ENCODE results near the gene TRPV6.

TRPV6 gene

DNA sequence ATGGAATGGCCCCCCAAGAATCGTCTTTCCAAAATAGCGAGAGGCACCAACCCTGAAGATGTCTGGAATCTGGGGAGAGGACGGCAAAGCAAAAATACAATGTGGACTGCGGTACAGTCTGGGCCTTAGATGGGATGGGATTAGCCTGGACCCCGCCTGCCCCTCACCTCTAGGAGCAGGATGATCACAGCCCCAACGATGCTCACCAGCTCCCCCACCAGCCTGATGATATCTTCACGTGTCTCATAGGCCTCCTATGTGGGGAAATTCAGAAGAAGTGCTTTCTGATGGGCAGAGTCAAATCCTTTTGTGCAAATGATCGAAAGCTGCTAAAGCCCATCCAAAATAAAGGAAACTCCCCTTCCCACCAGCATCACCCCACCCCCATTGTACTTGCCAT, 29.8 kb upstream of the TRPV6 start:
- Mint-ChIP-seq H3K27ac (no peak overlapping the region), H3K4me1 (no peaks in the 10 kb centered on the region), H3K36me3 (ENCODE audit: low read depth) (no peaks in the 10 kb centered on the region), H3K27me3 (peaks cover 16% of the 10 kb centered on the region), H3K9me3 (no peaks in the 10 kb centered on the region), H3K4me3 (no peak overlapping the region)
- ATAC-seq: no peak
- DNase-seq: no peak

DNA sequence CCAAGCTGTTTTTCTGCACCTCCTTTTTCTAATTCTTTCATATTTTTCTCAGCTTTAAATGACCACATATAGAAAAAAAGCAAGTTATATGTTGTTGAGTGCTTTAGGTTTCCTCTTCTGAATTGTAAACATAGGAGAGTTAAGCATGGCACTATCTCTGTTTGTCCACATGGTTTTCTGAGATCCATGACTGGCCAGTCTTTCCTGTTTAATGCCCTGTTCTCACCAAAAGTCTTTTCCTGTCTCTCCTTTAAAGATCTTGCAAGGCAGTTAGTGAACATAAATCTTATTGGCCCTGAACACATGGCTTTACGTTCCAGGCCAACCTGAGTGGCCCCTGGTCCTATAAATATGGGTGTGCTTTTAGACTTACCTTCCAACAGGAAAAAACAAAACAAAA, 28.6 kb upstream of the TRPV6 start:
- Mint-ChIP-seq H3K36me3 (ENCODE audit: low read depth) (no peaks in the 10 kb centered on the region), H3K27ac (no peak overlapping the region), H3K9me3 (no peaks in the 10 kb centered on the region), H3K27me3 (peaks cover 15% of the 10 kb centered on the region), H3K4me3 (no peak overlapping the region), H3K4me1 (no peaks in the 10 kb centered on the region)
- DNase-seq (no peak), ATAC-seq (no peak)

DNA sequence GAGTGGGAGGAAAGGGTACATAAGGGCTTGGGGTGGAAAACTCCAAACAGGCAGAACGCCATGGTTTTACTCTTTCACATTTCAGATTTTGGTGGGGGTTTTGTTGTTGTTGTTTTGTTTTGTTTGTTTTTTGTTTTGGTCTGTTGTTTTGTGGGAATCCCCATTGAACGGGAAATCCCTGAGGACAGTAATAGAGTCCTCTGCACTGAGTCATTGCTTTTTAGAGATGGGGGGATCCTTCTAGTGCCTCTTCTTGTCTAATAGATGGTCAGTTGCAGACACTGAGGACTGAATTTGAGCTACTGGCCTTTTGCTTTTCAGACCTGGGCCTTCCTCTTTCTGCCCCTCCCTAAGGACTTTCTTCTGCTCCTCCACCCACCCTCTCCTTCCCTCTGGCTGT, 28.0 kb upstream of the TRPV6 start:
- Mint-ChIP-seq H3K9me3 (no peaks in the 10 kb centered on the region), H3K4me1 (no peaks in the 10 kb centered on the region), H3K36me3 (ENCODE audit: low read depth) (no peaks in the 10 kb centered on the region), H3K27ac (no peak overlapping the region), H3K4me3 (no peak overlapping the region), H3K27me3 (peaks cover 18% of the 10 kb centered on the region)
- no peak for ATAC-seq
- no peak for DNase-seq

DNA sequence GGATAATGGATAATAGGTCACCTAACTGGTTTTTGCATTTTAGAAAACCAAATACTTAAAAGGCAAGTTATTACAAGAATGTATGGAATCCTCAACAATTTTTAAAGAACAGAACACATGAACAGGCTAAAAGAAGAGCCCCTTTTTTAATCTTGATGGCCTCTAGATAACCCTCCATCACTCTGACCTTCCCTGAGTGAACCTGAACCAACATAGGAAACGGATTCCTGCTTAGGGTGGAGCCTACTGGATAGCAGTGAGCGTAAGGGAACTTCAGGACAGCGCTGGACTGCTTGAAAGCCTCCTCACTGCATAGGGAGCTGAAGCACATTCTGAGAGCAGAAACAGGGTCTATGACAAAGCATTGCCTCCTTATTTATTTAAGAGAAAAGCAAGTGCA, 27.5 kb upstream of the TRPV6 start:
- H3K4me3 Mint-ChIP-seq: no peak overlapping the region
- peaks cover 20% of the 10 kb centered on the region for H3K27me3 Mint-ChIP-seq
- no peaks in the 10 kb centered on the region for H3K9me3 Mint-ChIP-seq
- DNase-seq (no peak), ATAC-seq (no peak)
- no peaks in the 10 kb centered on the region for H3K36me3 Mint-ChIP-seq (ENCODE audit: low read depth)
- no peaks in the 10 kb centered on the region for H3K4me1 Mint-ChIP-seq
- H3K27ac Mint-ChIP-seq: no peak overlapping the region

DNA sequence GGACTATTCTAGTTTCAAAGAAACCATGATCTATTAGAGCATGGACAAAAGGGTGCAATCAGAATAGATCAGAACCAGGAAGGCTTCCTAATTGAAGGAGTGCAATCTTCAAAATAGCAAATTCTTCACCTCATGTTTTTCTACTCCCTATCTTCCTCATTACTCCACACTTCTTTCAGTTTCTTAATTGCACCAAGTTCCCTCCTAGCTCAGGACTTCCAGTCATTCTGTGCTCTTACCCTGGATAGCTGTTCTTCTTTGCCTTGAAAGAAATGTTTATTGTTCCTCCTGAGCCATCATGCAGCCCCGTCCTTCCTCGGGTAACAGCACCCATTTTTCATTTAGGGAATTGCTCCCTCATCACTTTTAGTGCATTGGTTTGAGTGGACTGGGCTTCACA, 24.9 kb upstream of the TRPV6 start:
- H3K9me3 Mint-ChIP-seq: no peaks in the 10 kb centered on the region

DNA sequence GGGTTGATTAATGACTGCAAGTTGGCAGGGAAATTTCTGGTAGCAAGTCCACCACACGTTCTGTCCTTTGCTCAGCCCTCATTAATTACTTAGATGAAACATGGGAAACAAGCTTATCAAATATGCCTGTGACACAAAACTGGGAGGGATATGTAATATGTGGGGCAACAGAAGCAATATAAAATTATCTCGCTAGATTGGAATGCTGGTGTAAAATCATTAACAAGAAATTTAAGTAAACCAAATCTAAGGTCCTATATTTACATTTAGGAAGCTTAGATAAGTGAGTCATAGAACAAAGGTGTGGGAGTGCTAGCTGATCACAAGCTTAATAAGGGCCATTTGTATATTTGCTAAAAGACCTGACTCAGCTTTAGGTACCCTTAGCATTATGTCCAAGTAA, 24.5 kb upstream of the TRPV6 start:
- DNase-seq: no peak

More for the DNA sequence above, 24.9 kb upstream of the TRPV6 start:
- DNase-seq (no peak), ATAC-seq (no peak)
- no peak overlapping the region for H3K4me3 Mint-ChIP-seq
- H3K27ac Mint-ChIP-seq: no peak overlapping the region
- H3K36me3 Mint-ChIP-seq (ENCODE audit: low read depth): no peaks in the 10 kb centered on the region
- H3K27me3 Mint-ChIP-seq: peaks cover 23% of the 10 kb centered on the region
- H3K4me1 Mint-ChIP-seq: no peaks in the 10 kb centered on the region

DNA sequence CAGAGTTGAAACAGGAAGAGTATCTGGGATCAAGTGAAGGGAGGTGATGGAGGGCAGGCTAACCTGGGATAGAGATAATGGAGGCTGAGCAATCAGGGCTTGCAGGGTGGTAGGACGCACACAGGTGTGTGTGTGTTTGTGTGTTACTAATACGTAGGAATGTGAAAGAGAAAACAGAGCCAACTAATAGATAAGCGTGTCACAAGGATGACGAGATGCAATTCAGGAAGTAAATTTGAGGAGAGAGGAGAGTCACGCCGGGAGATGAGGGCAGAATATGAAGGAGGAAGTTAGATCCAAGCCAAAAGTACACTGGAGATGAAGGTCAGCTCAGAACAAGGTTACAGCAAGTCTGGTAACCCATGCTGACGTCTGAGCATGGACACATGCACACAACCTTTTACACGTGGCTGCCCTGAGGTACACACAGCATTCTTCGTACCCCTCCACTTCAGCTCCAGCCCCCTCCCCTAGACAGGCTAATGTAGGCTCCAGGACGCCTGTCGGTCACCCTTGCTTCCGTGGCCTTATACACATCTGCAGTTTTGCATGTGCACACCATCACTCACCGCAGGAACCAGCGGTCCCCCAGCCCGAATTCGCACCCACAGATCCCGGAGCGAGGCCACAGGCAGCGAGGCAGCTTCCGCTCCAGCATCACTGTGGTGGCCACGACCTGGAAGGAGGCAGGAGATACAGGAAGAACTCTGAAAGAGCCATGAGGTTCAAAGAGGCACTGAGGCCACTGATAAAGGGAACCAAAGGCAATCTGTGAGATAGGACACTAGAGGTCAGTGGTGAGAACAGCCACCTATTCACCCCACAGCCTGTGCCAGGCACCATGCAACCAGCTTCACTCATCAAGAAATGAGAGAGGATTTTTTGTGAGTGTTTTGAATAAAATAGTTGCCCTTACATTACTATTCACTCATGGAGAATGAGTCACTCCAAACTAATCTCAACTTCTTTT, 23.7 kb upstream of the TRPV6 start:
- H3K27me3 Mint-ChIP-seq: peaks cover 23% of the 10 kb centered on the region
- ATAC-seq (peak; percentile 43), DNase-seq (no peak)

More for the DNA sequence above, 24.5 kb upstream of the TRPV6 start:
- peaks cover 23% of the 10 kb centered on the region for H3K27me3 Mint-ChIP-seq
- no peaks in the 10 kb centered on the region for H3K4me1 Mint-ChIP-seq
- no peak for ATAC-seq
- H3K4me3 Mint-ChIP-seq: no peak overlapping the region
- no peaks in the 10 kb centered on the region for H3K9me3 Mint-ChIP-seq
- H3K27ac Mint-ChIP-seq: no peak overlapping the region
- no peaks in the 10 kb centered on the region for H3K36me3 Mint-ChIP-seq (ENCODE audit: low read depth)

DNA sequence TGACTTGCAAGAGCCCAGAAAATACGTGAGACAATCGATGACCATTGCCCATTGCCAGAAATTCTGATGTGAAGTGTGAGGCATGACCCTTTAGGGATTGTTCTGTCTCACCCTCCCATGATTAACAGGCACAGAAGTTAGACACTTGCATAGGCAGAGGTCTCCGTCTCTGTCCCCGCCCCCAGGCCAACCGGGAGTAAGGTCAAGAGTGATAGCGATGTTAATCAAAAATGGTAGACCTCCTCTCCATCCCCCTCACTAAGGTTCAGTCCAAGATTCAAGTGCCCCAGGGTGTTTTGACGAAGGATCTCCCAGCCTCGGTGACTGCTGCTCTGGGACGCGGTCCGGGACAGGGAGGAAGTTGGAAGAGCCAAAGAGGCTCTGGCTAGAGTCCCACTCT, 22.7 kb upstream of the TRPV6 start:
- H3K36me3 Mint-ChIP-seq (ENCODE audit: low read depth): no peaks in the 10 kb centered on the region

More for the DNA sequence above, 23.7 kb upstream of the TRPV6 start:
- Mint-ChIP-seq H3K36me3 (ENCODE audit: low read depth) (no peaks in the 10 kb centered on the region), H3K4me3 (no peak overlapping the region), H3K4me1 (no peaks in the 10 kb centered on the region), H3K9me3 (no peaks in the 10 kb centered on the region), H3K27ac (no peak overlapping the region)

DNA sequence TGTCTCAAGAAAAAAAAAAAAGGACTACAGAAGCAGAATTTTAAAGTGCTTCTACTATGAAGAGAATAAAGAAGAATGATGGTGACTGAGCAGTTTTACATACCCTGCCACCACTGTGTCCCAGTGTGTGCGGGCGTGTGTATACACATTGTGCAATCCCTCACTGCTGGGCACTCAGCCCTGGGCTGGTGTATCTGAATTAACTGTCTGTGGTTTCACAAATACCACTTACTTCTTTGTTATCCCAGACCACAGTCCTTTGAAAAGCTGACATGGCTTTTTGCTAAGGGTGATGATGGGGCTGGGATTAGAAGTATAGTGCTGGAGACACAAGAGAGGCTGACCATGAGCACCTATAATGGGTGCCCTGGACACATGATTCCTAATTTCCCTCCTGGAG, 21.1 kb upstream of the TRPV6 start:
- Mint-ChIP-seq H3K27ac (no peak overlapping the region), H3K36me3 (ENCODE audit: low read depth) (no peaks in the 10 kb centered on the region), H3K4me3 (no peak overlapping the region), H3K4me1 (no peaks in the 10 kb centered on the region), H3K9me3 (peaks cover 4% of the 10 kb centered on the region), H3K27me3 (peaks cover 18% of the 10 kb centered on the region)
- DNase-seq: no peak
- no peak for ATAC-seq

More for the DNA sequence above, 22.7 kb upstream of the TRPV6 start:
- Mint-ChIP-seq H3K27ac (no peak overlapping the region), H3K4me3 (no peak overlapping the region), H3K4me1 (no peaks in the 10 kb centered on the region), H3K27me3 (peaks cover 21% of the 10 kb centered on the region), H3K9me3 (no peaks in the 10 kb centered on the region)
- DNase-seq (no peak), ATAC-seq (no peak)

DNA sequence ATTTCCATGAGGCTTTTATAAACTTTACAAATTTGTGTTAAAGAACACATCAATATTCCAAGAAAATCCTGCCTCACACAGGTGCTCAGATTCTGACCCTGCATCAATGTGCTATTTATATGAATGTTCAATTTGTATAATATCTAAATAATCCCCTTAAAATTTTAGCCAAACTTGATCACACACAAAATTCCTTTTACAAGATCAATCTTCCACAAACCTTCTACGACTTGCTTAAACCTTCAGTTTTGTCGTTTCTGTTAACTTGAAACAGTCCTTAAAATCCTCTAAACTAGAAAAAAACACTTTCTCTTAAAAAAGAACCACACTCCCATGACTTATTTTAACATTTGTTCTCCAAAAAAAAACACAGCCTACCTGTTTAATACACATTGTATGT, 20.2 kb upstream of the TRPV6 start:
- DNase-seq (no peak), ATAC-seq (no peak)
- Mint-ChIP-seq H3K4me3 (no peak overlapping the region), H3K27me3 (peaks cover 12% of the 10 kb centered on the region), H3K27ac (no peak overlapping the region), H3K9me3 (peaks cover 4% of the 10 kb centered on the region), H3K4me1 (no peaks in the 10 kb centered on the region), H3K36me3 (ENCODE audit: low read depth) (no peaks in the 10 kb centered on the region)

DNA sequence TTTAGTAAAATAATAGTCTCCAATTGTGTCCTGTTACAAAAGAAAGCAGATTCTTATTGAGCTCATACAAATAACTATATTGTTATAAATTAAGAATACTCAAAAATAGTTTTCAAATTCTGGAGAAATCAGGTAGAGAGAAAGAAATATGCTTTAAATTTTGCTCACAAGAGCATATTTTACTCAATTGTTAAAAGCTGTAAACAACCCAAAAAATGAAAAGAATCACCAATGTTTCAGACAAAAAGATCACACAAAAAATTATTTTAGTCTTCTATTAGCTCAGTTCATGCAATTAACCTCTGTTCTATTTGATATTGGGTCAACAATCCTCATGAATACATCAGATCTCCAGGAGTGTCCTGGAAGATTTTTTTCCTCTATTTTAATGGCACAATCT, 18.6 kb upstream of the TRPV6 start:
- peaks cover 12% of the 10 kb centered on the region for H3K27me3 Mint-ChIP-seq
- peaks cover 4% of the 10 kb centered on the region for H3K9me3 Mint-ChIP-seq
- ATAC-seq: no peak

DNA sequence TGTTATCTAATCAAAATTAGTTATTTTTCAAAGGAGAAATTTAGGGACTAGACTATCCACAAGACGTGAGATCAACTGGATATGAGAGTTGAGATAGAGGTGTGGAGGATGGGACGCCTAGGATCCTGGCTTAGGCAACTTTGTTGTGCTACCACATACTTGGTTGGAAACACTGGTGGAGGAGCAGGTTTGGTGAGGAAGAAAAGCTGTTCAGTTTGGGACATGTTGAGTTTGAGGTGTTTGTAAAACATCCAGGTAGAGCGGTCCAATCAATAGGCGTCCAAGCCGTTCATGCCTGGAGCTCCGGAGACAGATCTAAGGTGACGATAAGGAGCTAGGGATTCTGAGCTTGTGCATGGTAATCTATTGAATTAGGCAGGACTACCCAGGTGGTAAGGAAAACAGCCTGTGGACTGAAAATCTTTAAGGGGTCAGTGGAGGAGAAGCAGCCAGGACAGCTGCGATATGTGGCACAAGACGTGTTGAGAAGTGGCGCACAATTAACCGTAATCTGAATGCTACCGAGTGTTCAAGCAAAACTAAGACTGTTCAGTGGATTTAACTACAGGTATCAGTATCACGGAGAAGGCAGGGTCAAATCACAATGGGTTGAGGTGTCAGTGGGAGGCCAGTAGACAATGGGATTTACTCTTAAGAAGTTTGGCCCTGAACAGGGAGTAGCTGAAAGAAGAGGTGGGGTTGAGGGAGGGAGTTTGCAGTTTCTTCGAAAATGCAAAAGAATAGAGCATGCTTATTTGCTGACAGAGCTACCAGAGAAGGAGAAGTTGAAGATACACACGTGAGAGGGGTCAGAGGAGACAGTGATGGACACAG, 16.1 kb upstream of the TRPV6 start:
- Mint-ChIP-seq H3K9me3 (peaks cover 4% of the 10 kb centered on the region), H3K4me1 (no peaks in the 10 kb centered on the region)
- no peak for ATAC-seq

More for the DNA sequence above, 18.6 kb upstream of the TRPV6 start:
- Mint-ChIP-seq H3K4me3 (no peak overlapping the region), H3K36me3 (ENCODE audit: low read depth) (no peaks in the 10 kb centered on the region), H3K4me1 (no peaks in the 10 kb centered on the region), H3K27ac (no peak overlapping the region)
- DNase-seq: no peak

DNA sequence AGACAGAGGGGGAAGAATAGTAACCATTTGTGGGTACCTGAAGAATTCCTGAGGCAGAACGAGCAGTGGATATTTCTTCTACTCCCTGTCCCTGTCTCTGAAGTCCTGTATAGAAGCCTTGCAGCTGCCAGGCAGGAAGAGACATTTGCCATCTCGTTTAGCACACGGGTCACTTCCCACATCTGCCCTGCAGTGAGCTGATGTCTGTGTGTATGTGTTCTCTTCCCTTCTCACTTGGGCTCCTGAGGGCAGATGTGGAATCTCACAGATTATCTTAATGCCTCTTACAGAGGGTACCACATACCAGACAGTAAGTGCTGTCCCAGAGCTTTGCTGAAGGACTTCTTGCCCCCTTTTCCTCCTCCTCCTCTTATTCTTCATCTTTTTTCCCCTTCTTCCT, 14.1 kb upstream of the TRPV6 start:
- H3K36me3 Mint-ChIP-seq (ENCODE audit: low read depth): no peaks in the 10 kb centered on the region
- H3K27ac Mint-ChIP-seq: peak overlapping the region; percentile 16
- no peak overlapping the region for H3K4me3 Mint-ChIP-seq
- H3K27me3 Mint-ChIP-seq: peaks cover 2% of the 10 kb centered on the region
- no peaks in the 10 kb centered on the region for H3K4me1 Mint-ChIP-seq
- DNase-seq: no peak
- peaks cover 4% of the 10 kb centered on the region for H3K9me3 Mint-ChIP-seq
- no peak for ATAC-seq

More for the DNA sequence above, 16.1 kb upstream of the TRPV6 start:
- H3K27me3 Mint-ChIP-seq: peaks cover 2% of the 10 kb centered on the region
- H3K36me3 Mint-ChIP-seq (ENCODE audit: low read depth): no peaks in the 10 kb centered on the region
- no peak for DNase-seq
- no peak overlapping the region for H3K4me3 Mint-ChIP-seq
- H3K27ac Mint-ChIP-seq: no peak overlapping the region

DNA sequence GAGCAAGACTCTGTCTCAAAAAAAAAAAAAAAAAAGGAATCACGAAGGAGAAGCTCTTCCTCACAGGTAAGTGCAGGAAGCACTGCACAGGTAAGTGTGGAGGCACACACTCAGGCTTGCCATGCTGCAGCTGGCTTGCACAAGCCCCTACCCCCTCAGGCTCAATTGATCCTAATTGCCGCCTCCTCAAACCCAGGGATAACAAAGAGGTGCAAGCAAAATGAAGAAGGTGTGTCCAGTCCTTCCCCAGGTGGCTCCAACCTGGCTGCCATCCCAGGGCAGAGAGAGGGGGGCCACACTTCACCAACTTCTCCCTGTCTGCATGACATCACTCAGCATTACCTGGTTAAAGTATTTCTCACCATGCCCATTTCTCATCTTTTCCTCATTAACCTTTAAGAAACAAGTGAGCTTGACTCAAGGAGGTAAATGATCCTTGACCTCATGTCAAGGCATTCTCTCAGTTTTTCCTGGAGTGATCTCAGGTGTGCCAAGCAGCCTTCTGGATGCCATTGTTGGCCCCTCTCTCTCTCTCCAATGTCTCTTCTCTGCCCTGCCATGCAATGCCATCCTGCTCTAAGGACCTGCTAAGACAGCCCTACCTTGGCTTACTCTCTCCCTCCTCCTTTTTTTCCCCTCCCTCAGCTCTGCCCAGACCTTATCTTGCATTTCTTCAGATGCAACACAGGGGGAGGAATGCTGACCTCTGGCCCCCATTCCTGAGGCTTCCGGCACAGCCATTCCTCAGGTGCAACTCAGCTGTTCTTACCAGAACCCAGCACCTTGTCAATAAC, 13.0 kb upstream of the TRPV6 start:
- H3K36me3 Mint-ChIP-seq (ENCODE audit: low read depth): no peaks in the 10 kb centered on the region
- peaks cover 2% of the 10 kb centered on the region for H3K27me3 Mint-ChIP-seq
- DNase-seq: no peak
- ATAC-seq: no peak
- H3K4me1 Mint-ChIP-seq: no peaks in the 10 kb centered on the region
- H3K9me3 Mint-ChIP-seq: peaks cover 4% of the 10 kb centered on the region
- H3K27ac Mint-ChIP-seq: no peak overlapping the region
- no peak overlapping the region for H3K4me3 Mint-ChIP-seq
